ENCODE results near the gene CPT1A.
A peak's percentile ranks its signal among the peaks of the same experiment; 100 is the strongest.

Gene CPT1A

GRCh38 chr11:68842427-68843051, 823 bp upstream of the CPT1A start:
- peak overlapping the region; percentile 62 for H3K4me3 ChIP-seq (ENCODE audit: low read depth, low read length)
- DNase-seq (ENCODE audit: low read depth), result no peak
- TF ChIP-seq MAX (IDR thresholded peaks at IDR 0.05; ENCODE audit: low read depth, low read length) (no peak), POLR2A (IDR thresholded peaks at IDR 0.05; ENCODE audit: extremely low read depth, insufficient read length) (no peak), MYC (IDR thresholded peaks at IDR 0.05; ENCODE audit: low read depth, low read length) (no peak)
- TF ChIP-seq, protein P1, sequence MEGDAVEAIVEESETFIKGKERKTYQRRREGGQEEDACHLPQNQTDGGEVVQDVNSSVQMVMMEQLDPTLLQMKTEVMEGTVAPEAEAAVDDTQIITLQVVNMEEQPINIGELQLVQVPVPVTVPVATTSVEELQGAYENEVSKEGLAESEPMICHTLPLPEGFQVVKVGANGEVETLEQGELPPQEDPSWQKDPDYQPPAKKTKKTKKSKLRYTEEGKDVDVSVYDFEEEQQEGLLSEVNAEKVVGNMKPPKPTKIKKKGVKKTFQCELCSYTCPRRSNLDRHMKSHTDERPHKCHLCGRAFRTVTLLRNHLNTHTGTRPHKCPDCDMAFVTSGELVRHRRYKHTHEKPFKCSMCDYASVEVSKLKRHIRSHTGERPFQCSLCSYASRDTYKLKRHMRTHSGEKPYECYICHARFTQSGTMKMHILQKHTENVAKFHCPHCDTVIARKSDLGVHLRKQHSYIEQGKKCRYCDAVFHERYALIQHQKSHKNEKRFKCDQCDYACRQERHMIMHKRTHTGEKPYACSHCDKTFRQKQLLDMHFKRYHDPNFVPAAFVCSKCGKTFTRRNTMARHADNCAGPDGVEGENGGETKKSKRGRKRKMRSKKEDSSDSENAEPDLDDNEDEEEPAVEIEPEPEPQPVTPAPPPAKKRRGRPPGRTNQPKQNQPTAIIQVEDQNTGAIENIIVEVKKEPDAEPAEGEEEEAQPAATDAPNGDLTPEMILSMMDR (IDR thresholded peaks at IDR 0.05; ENCODE audit: low read depth, low read length), result no peak

DNA sequence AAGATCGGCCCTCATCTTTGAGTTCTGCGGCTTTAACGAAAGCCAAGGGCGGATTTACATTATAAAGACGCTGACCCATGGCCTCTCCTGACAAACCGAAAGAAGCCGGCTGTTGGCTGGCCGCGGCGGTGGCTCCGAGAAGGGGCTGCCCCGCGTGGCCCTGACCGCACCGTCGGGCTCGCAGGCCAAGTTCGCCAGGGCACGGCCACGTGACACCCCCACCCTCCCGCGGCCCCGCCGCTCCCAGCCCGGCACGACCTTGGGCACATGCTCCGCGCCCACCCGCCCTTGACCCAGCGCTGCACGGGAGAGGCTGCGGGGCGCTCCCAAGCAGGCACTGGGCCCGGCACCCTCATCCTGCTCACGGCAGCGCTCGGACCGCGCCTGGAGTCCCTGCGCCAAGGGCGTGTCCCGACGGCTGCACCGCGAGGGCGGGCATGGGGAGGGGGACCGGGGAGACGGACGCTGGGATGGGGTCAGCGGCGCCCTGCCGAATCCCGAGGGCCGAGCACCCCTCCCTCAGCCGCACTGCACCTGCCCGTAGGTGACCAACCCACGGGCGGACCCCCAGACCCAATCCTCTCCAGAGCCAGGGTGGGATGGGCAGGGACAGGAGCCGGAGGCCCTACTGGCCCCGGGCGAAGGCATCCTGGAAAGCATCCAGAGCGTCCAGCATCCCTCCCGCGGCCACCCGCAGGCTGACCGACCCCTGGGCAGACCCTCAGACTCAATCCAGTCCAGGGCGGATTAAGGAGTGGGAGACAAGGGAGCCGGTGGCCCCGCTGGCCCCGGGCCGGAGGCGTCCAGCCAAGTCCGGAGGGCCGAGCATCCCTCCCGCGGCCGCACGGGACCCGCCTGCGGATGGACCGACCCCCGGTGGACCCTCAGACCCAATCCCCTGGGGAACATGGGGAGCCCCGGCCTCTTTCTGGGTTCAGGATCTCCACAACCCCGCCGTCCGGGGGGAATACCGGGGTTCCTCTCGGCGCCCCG, 759 bp downstream of the CPT1A start:
- peak overlapping the region; percentile 94 for H3K4me3 ChIP-seq (ENCODE audit: low read depth, low read length)
- TF ChIP-seq MAX (IDR thresholded peaks at IDR 0.05; ENCODE audit: low read depth, low read length), result peak; percentile 91
- no peak for TF ChIP-seq POLR2A (IDR thresholded peaks at IDR 0.05; ENCODE audit: extremely low read depth, insufficient read length)
- TF ChIP-seq MYC (IDR thresholded peaks at IDR 0.05; ENCODE audit: low read depth, low read length), result peak; percentile 75
- peak; percentile 77 for DNase-seq (ENCODE audit: low read depth)

GRCh38 chr11:68839911-68840641, 1.6 kb downstream of the CPT1A start:
- peak overlapping the region; percentile 94 for H3K4me3 ChIP-seq (ENCODE audit: low read depth, low read length)
- TF ChIP-seq MYC (IDR thresholded peaks at IDR 0.05; ENCODE audit: low read depth, low read length) (no peak), MAX (IDR thresholded peaks at IDR 0.05; ENCODE audit: low read depth, low read length) (no peak), POLR2A (IDR thresholded peaks at IDR 0.05; ENCODE audit: extremely low read depth, insufficient read length) (no peak)
- TF ChIP-seq, protein P1 (IDR thresholded peaks at IDR 0.05; ENCODE audit: low read depth, low read length), result no peak
- DNase-seq (ENCODE audit: low read depth), result peak; percentile 84

GRCh38 chr11:68839054-68839865, 2.5 kb downstream of the CPT1A start:
- peak; percentile 83 for TF ChIP-seq POLR2A (IDR thresholded peaks at IDR 0.05; ENCODE audit: extremely low read depth, insufficient read length)
- peak; percentile 90 for TF ChIP-seq MAX (IDR thresholded peaks at IDR 0.05; ENCODE audit: low read depth, low read length)
- peak; percentile 43; the same call in 1 of the 2 replicates for TF ChIP-seq MYC (IDR thresholded peaks at IDR 0.05; ENCODE audit: low read depth, low read length)
- TF ChIP-seq, protein P1 (IDR thresholded peaks at IDR 0.05; ENCODE audit: low read depth, low read length), result no peak
- DNase-seq (ENCODE audit: low read depth), result peak; percentile 98
- H3K4me3 ChIP-seq (ENCODE audit: low read depth, low read length), result peak overlapping the region; percentile 94

DNA sequence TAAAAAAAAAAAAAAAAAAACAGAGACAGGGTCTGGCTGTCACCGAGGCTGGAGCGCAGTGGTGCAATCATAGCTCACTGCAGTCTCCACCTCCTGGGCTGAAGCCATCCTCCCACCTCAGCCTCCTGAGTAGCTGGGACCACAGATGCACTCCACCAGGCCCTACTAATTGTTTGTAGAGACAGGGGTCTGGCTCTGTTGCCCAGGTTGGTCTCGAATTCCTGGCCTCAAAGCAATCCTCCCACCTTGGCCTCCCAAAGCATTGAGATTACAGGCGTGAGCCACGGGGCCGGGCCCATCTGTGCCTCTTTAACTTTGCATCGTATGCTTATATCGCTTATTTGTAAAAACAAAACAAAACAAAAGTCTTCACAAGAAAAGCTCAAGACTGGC, 3.1 kb downstream of the CPT1A start:
- peak overlapping the region; percentile 68 for H3K4me3 ChIP-seq (ENCODE audit: low read depth, low read length)
- peak; percentile 62 for DNase-seq (ENCODE audit: low read depth)
- TF ChIP-seq MYC (IDR thresholded peaks at IDR 0.05; ENCODE audit: low read depth, low read length) (no peak), MAX (IDR thresholded peaks at IDR 0.05; ENCODE audit: low read depth, low read length) (no peak), POLR2A (IDR thresholded peaks at IDR 0.05; ENCODE audit: extremely low read depth, insufficient read length) (no peak)
- TF ChIP-seq, protein P1 (IDR thresholded peaks at IDR 0.05; ENCODE audit: low read depth, low read length), result no peak
